Measurements from ENCODE around the gene CHMP2B.
"Not testable (repeated sequence)": the region's sequence is repeated elsewhere in the genome, so short reads cannot be mapped to it uniquely, and the experiment has no call there.

The CHMP2B gene

GRCh38 chr3:87236093-87236492 is 9.0 kb downstream of the CHMP2B start:
- no peak for DNase-seq

- DNase-seq: no peak
Measured at GRCh38 chr3:87246662-87247429, 19.7 kb downstream of the CHMP2B start.

- DNase-seq: no peak
Measured at GRCh38 chr3:87247430-87247773, 20.3 kb downstream of the CHMP2B start.

- DNase-seq: not testable (repeated sequence)
Measured at GRCh38 chr3:87248231-87248630, 21.1 kb downstream of the CHMP2B start.

- no peak for DNase-seq
Measured at GRCh38 chr3:87248831-87249230, 21.7 kb downstream of the CHMP2B start.

- DNase-seq: no peak
Measured at GRCh38 chr3:87250009-87250408, 22.9 kb downstream of the CHMP2B start.

- DNase-seq: peak; percentile 38
Measured at GRCh38 chr3:87260270-87260669, 33.2 kb downstream of the CHMP2B start.

GRCh38 chr3:87261925-87262324 is 34.8 kb downstream of the CHMP2B start:
- DNase-seq: no peak

GRCh38 chr3:87267953-87268645 is 41.0 kb downstream of the CHMP2B start:
- no peak for DNase-seq

GRCh38 chr3:87268646-87269211 is 41.6 kb downstream of the CHMP2B start:
- DNase-seq: no peak

GRCh38 chr3:87269723-87270122 is 42.6 kb downstream of the CHMP2B start:
- DNase-seq: no peak

- no peak for DNase-seq
Measured at GRCh38 chr3:87270908-87271700, 44.0 kb downstream of the CHMP2B start.

GRCh38 chr3:87272718-87273341 is 45.7 kb downstream of the CHMP2B start:
- DNase-seq: no peak

- no peak for DNase-seq
Measured at GRCh38 chr3:87276484-87276883, 49.4 kb downstream of the CHMP2B start, which contains the start of gene POU1F1. TSS of gene POU1F1 (minus strand) at chr3:87276584. CDS start at chr3:87276462, 122 bp downstream.

GRCh38 chr3:87287011-87287410 is 59.9 kb downstream of the CHMP2B start:
- no peak for DNase-seq

- no peak for DNase-seq
Measured at GRCh38 chr3:87288446-87288845, 61.3 kb downstream of the CHMP2B start.

- peak; percentile 19 for DNase-seq
Measured at GRCh38 chr3:87298111-87298718, 71.1 kb downstream of the CHMP2B start.

- DNase-seq: not testable (repeated sequence)
Measured at GRCh38 chr3:87305031-87305430, 77.9 kb downstream of the CHMP2B start.
